Mucosa of stomach (tissue), 1 donor: Measurements from ENCODE around the gene TMEM53.

Experiments
- H3K27me3 ChIP-seq: one replicate; pipeline ENCODE4 v1.7.0; 2013; ENCODE audit warnings: mild to moderate bottlenecking, low read length; ENCODE audit not compliant: control insufficient read depth, insufficient read depth
- H3K36me3 ChIP-seq: one replicate; pipeline ENCODE4 v1.7.0; 2013; ENCODE audit warnings: low read length; ENCODE audit not compliant: control insufficient read depth, insufficient read depth
- H3K4me1 ChIP-seq: one replicate; pipeline ENCODE4 v1.7.0; 2013; ENCODE audit warnings: mild to moderate bottlenecking, low read length; ENCODE audit not compliant: control insufficient read depth, insufficient read depth
- H3K4me3 ChIP-seq: one replicate; pipeline ENCODE4 v1.7.0; 2013; ENCODE audit warnings: low read length
- H3K9ac ChIP-seq: one replicate; pipeline ENCODE4 v1.7.0; 2013; ENCODE audit warnings: mild to moderate bottlenecking, low read length, moderate library complexity
- H3K9me3 ChIP-seq: one replicate; pipeline ENCODE4 v1.7.0; 2013; ENCODE audit warnings: mild to moderate bottlenecking, low read length, moderate library complexity; ENCODE audit not compliant: control insufficient read depth
- donor health status: Pancreatic carcinoma.

Gene TMEM53

DNA sequence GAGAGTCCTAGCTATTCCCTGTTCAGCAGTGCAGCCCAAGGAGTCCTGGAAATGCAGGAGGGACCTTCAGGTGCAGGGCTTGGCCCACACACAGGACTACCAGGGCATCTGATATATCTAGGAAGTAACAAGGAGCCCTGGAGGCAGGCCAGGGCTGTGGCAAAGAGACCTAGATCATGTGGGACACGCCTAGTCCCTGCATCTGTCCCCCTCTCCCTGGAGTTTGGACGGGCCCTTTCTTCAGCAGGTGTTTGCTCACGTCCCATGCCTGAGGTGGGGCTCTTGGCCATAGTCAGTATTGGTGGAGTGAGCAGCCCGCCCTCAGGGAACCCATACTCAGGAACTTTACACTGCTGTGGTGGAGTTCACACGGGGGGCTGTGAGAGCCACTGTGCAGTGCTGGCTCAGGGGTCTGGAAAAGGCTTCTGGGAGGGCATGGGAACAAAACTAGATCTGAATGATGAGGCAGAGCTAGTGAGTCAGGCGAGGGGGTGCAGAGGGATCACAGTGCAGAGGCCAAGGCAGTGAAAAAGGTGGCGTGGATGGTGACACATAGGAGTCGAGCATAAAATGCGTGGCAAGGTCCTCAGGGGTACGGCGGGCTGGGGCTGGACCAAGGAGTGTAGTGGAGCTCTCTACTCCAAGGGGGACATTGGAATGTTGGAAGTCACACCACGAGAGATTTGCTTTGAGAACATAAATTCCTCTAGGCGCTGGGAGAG lies 25.6 kb downstream of the TMEM53 start:
- Histone ChIP-seq H3K4me1 (peaks cover 11% of the 10 kb centered on the region), H3K27me3 (no peaks in the 10 kb centered on the region), H3K4me3 (no peak overlapping the region), H3K9me3 (no peaks in the 10 kb centered on the region), H3K36me3 (peaks cover 10% of the 10 kb centered on the region), H3K9ac (no peak overlapping the region)

DNA sequence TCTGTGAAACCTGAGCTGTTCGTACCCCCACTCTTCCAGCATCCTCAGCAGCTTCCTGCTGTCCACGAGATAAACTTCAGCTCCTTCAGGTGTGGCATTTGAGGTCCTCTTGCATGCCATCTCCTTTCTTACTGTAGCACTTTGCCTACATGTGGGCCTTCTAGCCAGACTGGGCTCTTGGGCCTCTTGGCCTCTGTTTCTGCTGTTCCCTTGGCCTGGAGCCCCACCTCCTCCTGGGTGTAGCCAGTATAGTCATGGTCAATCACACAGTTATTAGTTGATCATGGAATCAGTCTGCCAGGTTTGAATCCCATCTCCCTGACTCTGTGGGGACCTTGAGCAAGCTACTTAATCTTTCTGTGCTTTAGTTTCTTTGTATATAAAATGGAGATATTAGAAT lies 26.4 kb downstream of the TMEM53 start:
- no peaks in the 10 kb centered on the region for H3K9me3 ChIP-seq
- peaks cover 10% of the 10 kb centered on the region for H3K36me3 ChIP-seq
- H3K27me3 ChIP-seq = no peaks in the 10 kb centered on the region
- H3K9ac ChIP-seq = no peak overlapping the region
- H3K4me1 ChIP-seq = peaks cover 11% of the 10 kb centered on the region
- no peak overlapping the region for H3K4me3 ChIP-seq

- Histone ChIP-seq H3K27me3 (no peaks in the 10 kb centered on the region), H3K9ac (no peak overlapping the region), H3K36me3 (peaks cover 10% of the 10 kb centered on the region), H3K9me3 (no peaks in the 10 kb centered on the region), H3K4me3 (no peak overlapping the region), H3K4me1 (peaks cover 11% of the 10 kb centered on the region)
Measured at GRCh38 chr1:44646261-44647110, 27.8 kb downstream of the TMEM53 start.

DNA sequence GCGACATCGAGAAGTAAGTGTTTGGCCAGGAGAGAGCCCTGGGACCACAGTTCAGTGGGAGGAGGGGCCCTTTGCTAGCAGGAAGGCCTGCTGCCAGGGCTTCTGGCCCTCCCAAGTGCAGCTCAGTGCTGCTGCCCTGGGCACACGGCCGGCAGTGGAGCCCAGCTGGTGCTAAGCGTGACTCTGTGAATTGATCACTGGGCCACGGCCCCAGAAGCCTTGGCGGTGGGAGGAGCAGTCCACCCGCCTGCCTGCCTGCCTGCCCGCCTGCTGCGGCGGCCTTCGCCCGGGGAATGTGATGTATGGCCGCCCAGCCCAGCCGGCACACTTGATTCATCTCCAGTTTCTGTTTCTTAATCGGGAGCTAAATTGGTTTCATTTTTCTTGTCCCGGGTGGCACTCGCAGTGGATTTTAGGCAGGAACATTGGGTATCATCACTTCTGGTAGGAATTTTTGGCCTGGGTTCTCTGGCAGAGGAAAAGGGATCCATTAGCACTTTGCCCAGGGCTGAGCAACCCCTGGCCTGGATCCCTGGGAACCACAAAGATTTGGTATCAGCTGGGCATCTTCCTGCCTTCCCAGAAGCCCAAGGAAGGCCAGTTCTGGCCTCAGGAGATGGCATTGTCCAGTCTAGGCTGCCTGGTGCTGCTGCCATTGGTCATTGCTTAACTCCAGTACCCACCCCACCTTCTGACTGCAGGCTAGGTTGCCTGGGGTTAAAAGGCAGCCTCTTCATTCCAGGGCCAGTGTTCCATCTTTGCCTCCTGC lies 28.6 kb downstream of the TMEM53 start:
- Histone ChIP-seq H3K4me3 (no peak overlapping the region), H3K27me3 (no peaks in the 10 kb centered on the region), H3K9me3 (no peaks in the 10 kb centered on the region), H3K36me3 (peaks cover 10% of the 10 kb centered on the region), H3K4me1 (peaks cover 11% of the 10 kb centered on the region), H3K9ac (no peak overlapping the region)

GRCh38 chr1:44644806-44645205 lies 29.5 kb downstream of the TMEM53 start:
- no peaks in the 10 kb centered on the region for H3K27me3 ChIP-seq
- H3K36me3 ChIP-seq = peaks cover 10% of the 10 kb centered on the region
- peaks cover 11% of the 10 kb centered on the region for H3K4me1 ChIP-seq
- no peak overlapping the region for H3K4me3 ChIP-seq
- no peak overlapping the region for H3K9ac ChIP-seq
- no peaks in the 10 kb centered on the region for H3K9me3 ChIP-seq

DNA sequence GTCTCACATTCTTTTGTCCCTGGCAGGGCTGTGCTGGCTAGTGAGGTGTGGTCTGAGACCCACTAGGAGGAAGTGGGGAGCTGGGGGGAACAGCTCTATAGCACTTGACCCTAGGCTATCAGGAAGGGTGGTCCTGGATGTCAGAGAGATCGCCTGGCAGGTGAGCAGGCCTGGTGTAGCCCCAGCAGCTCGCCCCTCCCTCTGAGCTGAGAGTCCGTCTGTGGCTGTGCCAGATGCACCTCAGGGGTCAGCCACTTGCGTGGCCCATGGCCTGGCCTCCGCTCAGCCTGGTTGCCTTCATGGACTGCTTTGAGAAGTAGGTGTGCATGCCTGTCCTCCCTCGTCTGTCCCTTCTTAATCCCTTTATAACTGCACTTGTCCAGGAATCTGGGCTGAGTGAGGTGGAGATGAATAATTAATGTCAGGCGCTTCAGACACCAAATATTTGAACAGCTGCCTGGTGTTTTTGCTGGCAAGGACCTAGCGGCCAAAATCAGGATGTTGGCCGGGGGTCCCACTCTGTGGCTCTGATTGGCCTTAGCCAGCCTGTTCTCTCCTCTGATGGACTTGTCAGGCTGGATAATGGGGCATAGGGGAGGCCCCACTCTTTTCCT lies 30.5 kb downstream of the TMEM53 start:
- no peaks in the 10 kb centered on the region for H3K27me3 ChIP-seq
- H3K4me3 ChIP-seq = no peak overlapping the region
- peaks cover 11% of the 10 kb centered on the region for H3K4me1 ChIP-seq
- H3K36me3 ChIP-seq = peaks cover 13% of the 10 kb centered on the region
- no peaks in the 10 kb centered on the region for H3K9me3 ChIP-seq
- H3K9ac ChIP-seq = no peak overlapping the region

GRCh38 chr1:44642925-44643324 lies 31.4 kb downstream of the TMEM53 start:
- Histone ChIP-seq H3K9me3 (no peaks in the 10 kb centered on the region), H3K4me1 (peaks cover 5% of the 10 kb centered on the region), H3K4me3 (no peak overlapping the region), H3K9ac (no peak overlapping the region), H3K27me3 (no peaks in the 10 kb centered on the region), H3K36me3 (peaks cover 19% of the 10 kb centered on the region)

GRCh38 chr1:44642255-44642654 lies 32.0 kb downstream of the TMEM53 start:
- H3K4me3 ChIP-seq = no peak overlapping the region
- H3K4me1 ChIP-seq = no peaks in the 10 kb centered on the region
- H3K27me3 ChIP-seq = no peaks in the 10 kb centered on the region
- no peak overlapping the region for H3K9ac ChIP-seq
- H3K9me3 ChIP-seq = no peaks in the 10 kb centered on the region
- H3K36me3 ChIP-seq = peaks cover 19% of the 10 kb centered on the region

DNA sequence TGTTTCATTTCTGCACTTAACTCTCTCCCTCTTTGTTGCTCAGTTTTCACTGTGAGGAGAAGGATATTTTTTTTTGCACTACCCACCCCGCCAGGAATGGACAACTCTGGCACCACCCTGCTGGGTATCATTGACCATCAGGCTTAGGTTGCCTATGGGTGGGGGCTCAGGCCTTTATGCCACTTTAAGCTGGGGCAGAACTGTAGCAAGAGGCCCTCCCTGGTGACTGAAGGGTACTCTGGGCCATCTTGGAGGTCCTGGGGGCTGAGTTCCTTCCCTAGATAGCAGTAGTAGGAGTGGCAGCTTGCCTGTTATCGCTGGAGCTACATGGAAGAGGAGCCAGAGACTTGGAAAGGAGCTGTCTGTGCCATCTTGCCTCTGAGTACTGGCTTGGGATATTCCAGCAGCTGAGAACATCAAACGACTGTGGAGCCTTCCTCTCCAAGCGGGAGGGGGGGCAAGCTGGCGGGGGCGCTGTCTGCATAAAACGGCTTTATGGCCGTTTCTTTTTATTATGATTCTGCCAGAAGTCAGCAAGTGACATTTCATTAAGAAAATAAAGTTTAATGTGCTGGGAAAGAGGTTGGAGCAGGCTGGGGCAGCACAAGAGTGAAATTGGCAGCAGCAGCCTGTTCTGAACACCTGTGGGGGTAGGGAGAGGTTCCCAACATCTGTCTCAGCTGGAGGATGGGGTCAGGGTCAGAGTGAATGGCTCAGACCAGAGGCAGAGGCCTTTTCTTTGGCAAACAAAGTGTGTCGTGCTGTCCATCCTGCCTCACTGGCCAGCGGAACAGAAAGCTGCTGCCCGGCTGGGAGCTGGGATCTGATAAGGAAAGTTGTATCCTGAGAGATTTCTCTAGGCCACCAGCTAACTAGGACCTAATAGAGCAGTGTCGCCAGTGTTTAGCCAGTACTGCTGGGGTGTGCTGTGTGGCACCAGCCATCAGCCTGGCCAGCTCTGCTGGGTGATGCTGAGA lies 32.9 kb downstream of the TMEM53 start:
- H3K36me3 ChIP-seq = peaks cover 24% of the 10 kb centered on the region
- H3K4me1 ChIP-seq = no peaks in the 10 kb centered on the region
- no peaks in the 10 kb centered on the region for H3K9me3 ChIP-seq
- H3K9ac ChIP-seq = no peak overlapping the region
- no peak overlapping the region for H3K4me3 ChIP-seq
- no peaks in the 10 kb centered on the region for H3K27me3 ChIP-seq

GRCh38 chr1:44640200-44640853 lies 34.0 kb downstream of the TMEM53 start:
- Histone ChIP-seq H3K9ac (no peak overlapping the region), H3K4me3 (no peak overlapping the region), H3K4me1 (no peaks in the 10 kb centered on the region), H3K27me3 (no peaks in the 10 kb centered on the region), H3K9me3 (no peaks in the 10 kb centered on the region), H3K36me3 (peaks cover 32% of the 10 kb centered on the region)
